Spinal cord (tissue), 10 donors: ENCODE measurements around the gene FAM3D. TPM values are rescaled to one million over a fixed set of nuclear protein-coding genes. Genes with fewer than 3 reads are reported as not detected.
A peak's percentile ranks its signal among the peaks of the same experiment; 100 is the strongest.
"Not testable (repeated sequence)": the region's sequence is repeated elsewhere in the genome, so short reads cannot be mapped to it uniquely, and the experiment has no call there.

Experiments used
- DNase-seq, 6 donors: peaks; one replicate each; pipeline versions ENCODE4 v3.0.0 to v3.0.0-alpha.2; 2013 to 2015; ENCODE audit warnings: low spot score in 6 of 6, low read depth in 4 of 6
- H3K27ac ChIP-seq: one replicate; pipeline ENCODE4 v1.5.1; 2013; ENCODE audit warnings: low read depth, low read length, control low read depth
- H3K27me3 ChIP-seq: one replicate; pipeline ENCODE4 v1.6.1; 2013; ENCODE audit warnings: low read length; ENCODE audit not compliant: control insufficient read depth, insufficient read depth
- H3K36me3 ChIP-seq: one replicate; pipeline ENCODE4 v1.6.1; 2013; ENCODE audit warnings: low read length; ENCODE audit not compliant: control insufficient read depth, insufficient read depth
- H3K4me1 ChIP-seq: one replicate; pipeline ENCODE4 v1.6.1; 2013; ENCODE audit warnings: low read length; ENCODE audit not compliant: control insufficient read depth, insufficient read depth
- H3K4me3 ChIP-seq: one replicate; pipeline ENCODE4 v1.5.1; 2013; ENCODE audit warnings: low read depth, low read length, control low read depth
- H3K9me3 ChIP-seq: one replicate; pipeline ENCODE4 v1.6.1; 2013; ENCODE audit warnings: low read length; ENCODE audit not compliant: control insufficient read depth, insufficient read depth
- WGBS: methylation state at CpG from one replicate; pipeline ENCODE4 v1.1.5; 2013; ENCODE audit warnings: missing lambda C conversion rate; ENCODE audit not compliant: insufficient coverage; 5-methylcytosine and 5-hydroxymethylcytosine counted together
- polyA plus RNA-seq, 2 donors: library from polyadenylated mRNA; unstranded; fragments of 120-200 nt; gene quantifications; one replicate each; pipeline ENCODE4 v1.2.1, GENCODE V29; 2013; ENCODE audit not compliant: insufficient read length in 2 of 2
- total RNA-seq, 2 donors: library from RNA; depleted of rRNA in 1 of 2; stranded (reverse); fragments of 120-200 nt in 1 of 2; fragments of >200 nt in 1 of 2; gene quantifications; one replicate each; pipeline versions ENCODE4 v1.2.3 to v1.2.4, GENCODE V29; 2013 to 2014
- donor health status: healthy.

Gene FAM3D
- total and polyA plus RNA-seq, 4 donors: 0.17 to 0.39 (median 0.20) TPM; not detected in 1

DNA sequence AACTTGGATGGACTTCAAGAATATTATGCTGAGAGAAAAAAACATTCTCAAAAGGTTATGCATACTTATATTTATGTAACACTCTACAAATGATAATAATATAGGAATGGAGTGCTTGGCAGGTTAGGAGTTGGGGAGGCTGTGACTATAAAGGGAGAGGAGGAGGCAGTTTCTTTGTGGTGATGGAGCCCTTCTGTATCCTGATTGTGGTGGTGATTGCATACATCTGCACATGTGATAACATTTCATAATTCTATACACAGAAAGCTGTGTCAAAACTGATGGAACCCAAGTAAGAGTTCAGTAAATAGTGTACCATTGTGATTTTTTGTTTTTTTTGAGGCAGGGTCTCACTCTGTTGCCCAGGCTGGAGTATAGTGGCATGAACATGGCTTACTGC lies 31.7 kb upstream of the FAM3D start:
- DNase-seq: no peak
- H3K27ac ChIP-seq: no peak overlapping the region

DNA sequence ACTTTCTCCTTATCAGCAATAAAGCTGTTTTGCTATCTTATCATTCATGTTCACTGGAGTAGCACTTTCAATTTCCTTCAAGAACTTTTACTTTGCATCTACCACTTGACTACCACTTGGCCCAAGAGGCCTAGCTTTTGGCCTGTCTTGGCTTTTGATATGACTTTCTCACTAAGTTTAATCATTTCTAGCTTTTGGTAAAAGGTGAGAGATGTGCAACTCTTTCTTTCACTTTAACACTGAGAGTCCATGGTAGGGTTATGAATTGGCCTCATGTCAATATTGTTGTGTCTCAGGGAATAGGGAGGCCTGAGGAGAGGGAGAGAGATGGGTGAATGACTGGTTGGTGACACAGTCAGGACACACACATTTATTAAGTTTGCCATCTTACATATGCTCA lies 31.0 kb upstream of the FAM3D start:
- Histone ChIP-seq H3K4me3 (no peak overlapping the region), H3K36me3 (no peaks in the 10 kb centered on the region), H3K4me1 (no peaks in the 10 kb centered on the region), H3K27me3 (no peaks in the 10 kb centered on the region), H3K27ac (no peak overlapping the region), H3K9me3 (no peaks in the 10 kb centered on the region)
- DNase-seq: no peak

More for the DNA sequence above, 31.7 kb upstream of the FAM3D start:
- no peaks in the 10 kb centered on the region for H3K4me1 ChIP-seq
- no peak overlapping the region for H3K4me3 ChIP-seq
- H3K9me3 ChIP-seq: no peaks in the 10 kb centered on the region
- no peaks in the 10 kb centered on the region for H3K27me3 ChIP-seq
- H3K36me3 ChIP-seq: no peaks in the 10 kb centered on the region

- not testable (repeated sequence) for H3K36me3 ChIP-seq, H3K4me3 ChIP-seq, H3K27me3 ChIP-seq, DNase-seq, H3K4me1 ChIP-seq, H3K27ac ChIP-seq, H3K9me3 ChIP-seq
- WGBS: 71% methylated on average over 1 of the region's 3 CpGs
Observed at GRCh38 chr3:58696813-58697212, 30.2 kb upstream of the FAM3D start.

- no peak for DNase-seq
- Histone ChIP-seq H3K36me3 (no peaks in the 10 kb centered on the region), H3K4me1 (no peaks in the 10 kb centered on the region), H3K27ac (no peak overlapping the region), H3K27me3 (no peaks in the 10 kb centered on the region), H3K9me3 (peaks cover 8% of the 10 kb centered on the region), H3K4me3 (no peak overlapping the region)
- WGBS: no CpG with 5 or more reads among the region's 1 CpG
Observed at GRCh38 chr3:58696093-58696492, 29.5 kb upstream of the FAM3D start.

- WGBS: 82% methylated on average over 3 of the region's 4 CpGs
- H3K27ac ChIP-seq: not testable (repeated sequence)
Observed at GRCh38 chr3:58695284-58695683, 28.7 kb upstream of the FAM3D start.

DNA sequence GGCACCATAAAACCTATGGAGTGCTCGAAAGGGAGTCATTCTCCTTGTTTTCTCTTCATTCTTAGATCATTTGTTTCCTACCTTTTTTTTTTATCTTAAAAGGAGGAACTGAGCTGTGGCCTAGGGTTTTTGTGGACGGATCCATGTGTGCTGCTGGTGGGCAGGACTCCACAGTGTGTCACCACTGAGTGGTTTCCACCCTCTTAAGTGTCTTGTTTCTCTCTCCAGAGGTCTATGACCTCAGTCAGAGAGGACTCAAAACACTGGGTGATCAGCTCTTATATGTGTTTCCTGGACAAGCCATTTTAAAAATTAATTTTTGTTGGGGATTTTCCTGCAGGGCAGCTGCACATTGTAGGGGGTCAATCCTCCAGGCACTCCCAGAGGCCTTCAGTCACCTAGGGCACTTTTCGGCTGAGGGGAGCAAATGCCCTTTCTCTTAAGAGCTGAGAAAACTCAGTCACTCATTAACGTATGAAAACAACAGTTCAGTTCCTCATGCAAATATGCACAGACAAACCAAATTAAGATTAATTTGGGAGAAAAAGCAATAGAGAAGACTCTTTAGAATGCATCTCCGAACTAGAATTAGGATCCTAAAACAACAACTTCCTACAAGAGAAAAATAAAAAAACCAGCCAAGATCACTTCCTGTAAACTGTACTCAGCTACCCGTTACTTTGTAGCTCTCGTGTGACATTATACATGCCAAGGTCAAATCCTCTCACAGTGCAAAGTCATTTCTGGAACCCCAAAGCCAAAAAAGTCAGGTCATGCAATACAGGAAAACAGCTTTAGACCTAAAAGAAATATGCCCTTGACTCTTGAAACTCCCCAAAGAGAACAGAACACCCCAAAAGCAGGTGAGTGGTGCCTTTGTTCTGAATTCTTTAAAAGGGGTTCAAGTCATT lies 27.6 kb upstream of the FAM3D start:
- no peak for DNase-seq
- Histone ChIP-seq H3K9me3 (peaks cover 8% of the 10 kb centered on the region), H3K4me1 (no peaks in the 10 kb centered on the region), H3K4me3 (no peak overlapping the region), H3K27me3 (no peaks in the 10 kb centered on the region), H3K27ac (no peak overlapping the region), H3K36me3 (no peaks in the 10 kb centered on the region)
- 76% methylated on average over 5 of the region's 7 CpGs for WGBS

More at GRCh38 chr3:58695284-58695683, 28.7 kb upstream of the FAM3D start:
- not testable (repeated sequence) for H3K4me3 ChIP-seq, DNase-seq, H3K27me3 ChIP-seq, H3K4me1 ChIP-seq, H3K9me3 ChIP-seq, H3K36me3 ChIP-seq

DNA sequence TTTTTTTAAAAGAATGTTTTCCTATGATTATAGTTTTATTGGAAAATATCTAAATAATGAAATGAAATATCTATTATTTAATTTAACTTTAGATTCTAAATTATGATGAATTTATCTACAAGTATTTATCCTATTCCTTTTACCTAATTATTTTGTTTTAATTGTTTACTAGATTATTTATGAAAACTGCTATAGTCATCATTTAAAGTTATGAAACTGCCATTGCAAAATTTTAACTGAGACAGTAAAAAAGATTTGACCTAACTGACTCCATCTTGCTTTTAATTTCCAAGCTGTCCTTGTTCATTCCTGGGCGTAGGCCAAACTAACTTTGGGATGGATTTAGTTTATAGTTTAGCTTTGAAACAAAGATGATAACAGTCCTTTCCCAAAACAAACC lies 25.9 kb upstream of the FAM3D start:
- H3K9me3 ChIP-seq: peaks cover 8% of the 10 kb centered on the region
- no peak for DNase-seq
- no peak overlapping the region for H3K27ac ChIP-seq
- no peaks in the 10 kb centered on the region for H3K27me3 ChIP-seq
- H3K36me3 ChIP-seq: no peaks in the 10 kb centered on the region
- no peak overlapping the region for H3K4me3 ChIP-seq
- H3K4me1 ChIP-seq: peaks cover 3% of the 10 kb centered on the region
- WGBS: no CpG with 5 or more reads among the region's 1 CpG

DNA sequence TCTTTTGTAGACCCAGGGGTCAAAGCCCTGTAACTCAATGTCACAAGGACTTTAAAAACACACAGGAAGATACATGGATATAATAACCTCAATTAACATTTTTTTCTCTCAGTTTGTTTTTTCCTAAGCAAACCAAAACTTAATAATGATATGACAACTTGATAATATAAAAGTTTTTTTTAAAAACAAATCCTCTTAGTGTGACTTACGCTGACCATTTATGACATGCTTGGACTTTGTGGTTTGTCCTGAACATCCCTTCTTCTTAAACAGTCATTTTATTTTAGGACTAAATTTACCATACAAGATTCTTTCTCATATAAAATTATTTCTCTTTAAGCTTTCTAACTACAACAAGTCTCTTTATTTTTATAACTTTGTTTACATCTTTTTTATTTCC lies 25.4 kb upstream of the FAM3D start:
- Histone ChIP-seq H3K36me3 (no peaks in the 10 kb centered on the region), H3K4me3 (no peak overlapping the region), H3K27ac (no peak overlapping the region), H3K9me3 (peaks cover 8% of the 10 kb centered on the region), H3K4me1 (peaks cover 3% of the 10 kb centered on the region), H3K27me3 (no peaks in the 10 kb centered on the region)
- WGBS: no CpG with 5 or more reads among the region's 1 CpG
- peak in 1 of 6 donors; percentile 6 for DNase-seq

DNA sequence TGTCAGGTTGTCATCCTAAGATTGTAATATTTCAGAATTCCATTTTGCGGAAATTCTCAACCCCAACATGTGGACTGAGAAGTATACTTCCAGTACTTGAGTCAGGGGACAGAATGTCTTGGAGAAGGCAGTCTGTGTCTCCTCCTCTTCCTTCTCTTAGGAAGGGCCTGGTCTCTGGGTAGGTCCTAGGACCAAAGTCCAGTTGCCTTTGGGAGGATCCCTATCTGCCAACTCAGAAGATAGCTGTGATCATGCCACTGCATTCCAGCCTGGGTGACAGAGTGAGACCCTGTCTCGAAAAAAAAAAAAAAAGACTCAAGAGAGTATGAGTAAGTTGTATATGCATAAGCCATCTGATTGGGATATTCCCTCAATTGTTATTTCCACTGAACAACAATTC lies 23.9 kb upstream of the FAM3D start:
- H3K9me3 ChIP-seq: peaks cover 8% of the 10 kb centered on the region
- no peak overlapping the region for H3K4me3 ChIP-seq

GRCh38 chr3:58688574-58688973 lies 22.0 kb upstream of the FAM3D start:
- peaks cover 3% of the 10 kb centered on the region for H3K4me1 ChIP-seq
- H3K4me3 ChIP-seq: no peak overlapping the region
- H3K27ac ChIP-seq: no peak overlapping the region
- peaks cover 8% of the 10 kb centered on the region for H3K9me3 ChIP-seq
- no CpG with 5 or more reads among the region's 4 CpGs for WGBS
- no peaks in the 10 kb centered on the region for H3K36me3 ChIP-seq
- DNase-seq: peak in 4 of 6 donors; percentile 3 to 80 (median 34)
- no peaks in the 10 kb centered on the region for H3K27me3 ChIP-seq

More for the DNA sequence above, 23.9 kb upstream of the FAM3D start:
- DNase-seq: no peak
- no peaks in the 10 kb centered on the region for H3K27me3 ChIP-seq
- H3K27ac ChIP-seq: no peak overlapping the region
- peaks cover 3% of the 10 kb centered on the region for H3K4me1 ChIP-seq
- no peaks in the 10 kb centered on the region for H3K36me3 ChIP-seq
- WGBS: no CpG with 5 or more reads among the region's 2 CpGs
